Stimulated activated CD8-positive, alpha-beta memory T cell treated with anti-CD3 and anti-CD28 coated beads, Interleukin-12 subunit alpha, Interleukin-12 subunit beta, amount 100 ng/mL, for 4 hours (primary cell): ENCODE data around the gene SPTLC1.

Source experiments
- DNase-seq: peaks from one replicate; pipeline ENCODE4 v3.0.0-alpha.2; 2020; ENCODE audit warnings: low read depth

Gene SPTLC1

GRCh38 chr9:92094655-92095054 lies 20.6 kb downstream of the SPTLC1 start:
- no peak for DNase-seq

- DNase-seq: no peak
Measured at GRCh38 chr9:92077888-92078287, 37.3 kb downstream of the SPTLC1 start.

DNA sequence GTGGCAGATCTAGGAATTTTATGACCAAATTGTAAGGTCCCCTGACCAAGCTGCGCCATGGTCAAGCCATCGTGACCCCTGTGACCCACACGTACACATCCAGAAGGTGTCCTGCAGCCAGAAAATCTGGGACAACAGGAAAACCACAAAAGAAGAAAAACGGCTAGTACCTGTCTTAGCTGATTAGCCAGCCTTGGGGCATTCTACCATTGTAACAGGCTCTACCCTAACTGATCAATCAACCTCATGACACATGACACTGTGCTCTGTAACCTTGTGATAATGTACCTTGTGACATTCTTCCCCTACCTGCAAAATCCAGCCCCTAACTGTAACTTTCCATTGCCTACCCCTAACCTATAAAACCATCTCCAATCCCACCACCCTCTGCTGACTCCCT lies 43.6 kb downstream of the SPTLC1 start:
- DNase-seq: no peak

- DNase-seq: no peak
Measured at GRCh38 chr9:92066168-92066567, 49.0 kb downstream of the SPTLC1 start.

DNA sequence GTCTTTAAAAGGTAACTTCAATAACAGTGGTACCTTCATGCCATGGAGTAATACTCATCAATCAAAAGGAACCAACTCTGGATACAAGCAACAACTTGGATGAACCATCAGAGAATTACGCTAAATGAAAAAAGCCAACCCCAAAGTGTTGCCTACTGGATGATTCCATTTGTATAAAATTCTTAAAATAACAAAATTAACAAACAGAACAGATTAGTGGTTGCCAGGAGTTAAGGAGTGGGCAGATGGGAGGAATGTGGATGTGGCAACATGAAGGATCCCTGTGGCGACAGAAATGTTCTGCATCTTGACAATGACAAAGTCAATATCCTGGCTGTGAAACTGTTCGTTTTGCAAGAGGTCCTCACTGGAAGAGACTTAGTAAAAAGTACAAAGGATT lies 50.5 kb downstream of the SPTLC1 start:
- no peak for DNase-seq

DNA sequence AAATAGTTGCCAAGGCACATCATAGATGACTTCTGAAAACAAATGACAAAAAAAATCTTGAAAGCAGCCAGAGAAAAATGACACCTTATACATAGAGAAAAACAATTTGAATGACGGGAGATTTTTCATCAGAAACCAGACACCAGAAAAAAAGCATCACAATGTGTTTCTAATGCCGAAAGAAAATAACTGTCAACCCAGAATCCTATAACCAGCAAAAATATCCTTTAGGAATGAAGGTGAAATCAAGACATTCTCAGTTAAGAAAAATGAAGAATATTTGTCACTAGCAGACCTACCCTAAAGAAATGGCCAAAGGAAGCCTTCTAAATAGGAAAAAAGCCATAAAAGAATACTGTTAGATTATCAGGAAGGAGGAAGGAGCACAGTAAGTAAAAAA lies 54.0 kb downstream of the SPTLC1 start:
- no peak for DNase-seq

DNA sequence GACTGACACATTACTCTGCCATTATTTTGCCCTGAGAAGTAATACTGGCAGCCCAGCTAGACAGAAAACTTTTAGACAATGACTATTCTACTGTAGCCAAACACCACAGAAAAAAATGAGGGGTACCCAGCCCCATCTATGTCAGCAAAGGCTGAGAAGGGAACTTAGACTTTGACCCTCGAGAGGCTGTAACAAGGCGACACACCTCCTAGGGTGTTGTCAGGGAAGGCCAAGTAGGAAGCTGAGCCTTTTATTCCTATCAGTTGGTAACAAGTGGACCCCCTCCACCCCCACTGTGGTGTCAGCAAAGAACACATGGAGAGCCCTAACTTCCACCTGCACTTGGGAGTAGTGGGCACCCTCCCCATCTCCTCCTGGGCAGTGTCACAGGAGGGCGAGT lies 55.6 kb downstream of the SPTLC1 start:
- no peak for DNase-seq

GRCh38 chr9:92058723-92059444 lies 56.3 kb downstream of the SPTLC1 start:
- DNase-seq: no peak

GRCh38 chr9:92058026-92058425 lies 57.2 kb downstream of the SPTLC1 start:
- DNase-seq: no peak

DNA sequence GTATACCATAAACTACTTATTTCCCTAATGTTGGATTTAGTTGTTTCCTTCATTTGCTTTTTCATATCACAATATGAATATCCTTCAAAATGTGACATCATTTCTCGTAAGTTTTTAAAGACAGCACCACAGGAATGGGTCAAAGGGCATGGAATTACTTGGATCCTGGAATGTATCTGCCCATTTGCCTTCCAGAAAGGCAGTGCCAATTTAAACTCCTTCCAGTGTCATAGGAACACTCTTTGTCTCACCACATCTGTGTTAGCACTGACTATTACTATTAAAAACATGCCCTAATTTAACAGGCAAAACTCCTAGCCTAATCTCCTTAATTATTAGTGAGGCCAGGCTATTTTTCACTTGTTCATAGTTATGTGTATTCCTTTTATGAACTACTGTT lies 58.0 kb downstream of the SPTLC1 start:
- DNase-seq: no peak

DNA sequence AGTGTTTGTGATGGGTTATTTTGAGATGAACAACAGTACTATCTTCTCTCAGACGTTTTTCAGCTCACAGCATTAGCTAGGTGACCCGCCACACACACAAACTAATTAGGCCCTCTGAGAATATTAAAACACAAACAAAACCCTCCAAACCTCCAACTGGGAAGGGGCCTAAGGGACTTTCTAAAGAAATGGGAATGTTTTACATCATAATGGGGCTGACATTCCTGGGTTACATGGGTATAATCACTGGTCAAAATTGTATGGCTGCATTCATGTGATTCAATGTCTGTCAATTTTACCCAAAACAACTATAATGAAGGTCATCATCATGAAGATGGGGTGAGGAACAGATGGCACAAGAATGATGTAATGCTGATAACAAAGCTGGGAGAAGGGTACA lies 59.6 kb downstream of the SPTLC1 start:
- no peak for DNase-seq

DNA sequence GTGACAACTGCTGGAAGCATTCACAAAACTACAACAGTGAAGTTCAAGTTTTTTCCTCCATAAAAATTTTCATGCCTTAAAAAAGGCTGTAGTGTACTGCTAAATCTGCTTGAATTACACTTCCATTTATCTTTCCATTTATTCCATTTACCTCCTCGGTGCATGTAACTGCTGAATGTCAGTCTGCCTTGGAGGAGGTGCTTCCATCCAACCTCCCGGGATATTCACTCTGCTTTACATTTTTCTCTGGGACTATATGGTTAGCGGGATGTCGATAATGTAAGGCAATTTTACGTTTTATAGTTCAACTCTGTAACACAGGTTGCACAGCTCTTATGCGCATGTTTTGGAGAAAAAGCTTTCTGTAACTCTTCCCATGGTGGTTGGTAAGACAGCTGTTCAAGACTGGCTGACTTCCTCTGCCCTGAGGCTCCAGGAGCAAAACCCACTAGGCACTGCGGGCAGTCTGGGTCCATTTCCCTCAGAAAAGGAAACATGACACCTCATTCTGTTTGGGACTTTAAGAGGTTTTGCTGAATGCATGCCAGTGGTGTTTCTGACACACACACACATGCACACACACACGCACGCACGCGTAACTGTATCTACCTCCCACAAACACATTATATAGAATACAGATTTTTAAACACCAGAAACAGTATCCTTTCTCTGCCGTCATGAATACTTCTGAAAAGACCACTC lies 66.1 kb downstream of the SPTLC1 start:
- no peak for DNase-seq

- DNase-seq: no peak
Measured at GRCh38 chr9:92047500-92047899, 67.7 kb downstream of the SPTLC1 start.

DNA sequence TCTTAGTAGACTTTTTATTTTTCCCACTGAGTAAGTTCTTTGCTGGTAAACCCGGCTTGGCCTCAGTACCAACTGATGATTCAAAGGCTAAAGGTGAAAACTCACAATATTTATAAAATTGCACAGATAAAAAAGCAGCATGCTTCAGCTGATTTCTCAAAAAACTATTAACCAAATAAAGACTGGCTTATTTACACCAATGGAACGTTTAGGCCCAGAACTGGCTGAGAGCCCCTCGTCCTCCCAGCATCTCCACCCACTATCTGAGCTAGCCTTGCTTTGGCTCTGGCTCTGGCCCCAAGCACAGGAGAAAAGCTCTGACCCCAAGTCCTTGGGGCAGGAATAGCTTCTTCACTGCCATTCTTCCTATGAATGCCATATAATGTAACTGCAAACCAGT lies 68.5 kb downstream of the SPTLC1 start:
- DNase-seq: no peak

DNA sequence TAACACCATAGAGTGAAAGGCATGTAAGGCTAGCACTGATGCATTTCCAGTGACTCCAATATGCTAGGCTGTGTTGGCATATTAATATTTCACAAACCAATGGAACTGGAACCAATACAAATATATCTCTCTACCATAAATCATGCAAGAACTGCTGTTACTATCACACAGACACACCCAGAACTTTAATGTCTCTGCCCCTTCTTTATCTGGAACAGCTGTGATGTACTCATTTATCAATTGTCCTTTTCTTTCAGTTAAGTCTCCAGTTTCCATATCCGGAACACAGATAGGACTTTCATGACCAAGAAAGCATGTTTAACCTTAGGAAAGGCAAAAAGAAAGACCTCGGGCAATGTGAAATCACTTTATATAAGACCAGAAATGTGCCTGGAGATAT lies 70.3 kb downstream of the SPTLC1 start:
- DNase-seq: no peak

- no peak for DNase-seq
Measured at GRCh38 chr9:92043002-92043401, 72.2 kb downstream of the SPTLC1 start.

DNA sequence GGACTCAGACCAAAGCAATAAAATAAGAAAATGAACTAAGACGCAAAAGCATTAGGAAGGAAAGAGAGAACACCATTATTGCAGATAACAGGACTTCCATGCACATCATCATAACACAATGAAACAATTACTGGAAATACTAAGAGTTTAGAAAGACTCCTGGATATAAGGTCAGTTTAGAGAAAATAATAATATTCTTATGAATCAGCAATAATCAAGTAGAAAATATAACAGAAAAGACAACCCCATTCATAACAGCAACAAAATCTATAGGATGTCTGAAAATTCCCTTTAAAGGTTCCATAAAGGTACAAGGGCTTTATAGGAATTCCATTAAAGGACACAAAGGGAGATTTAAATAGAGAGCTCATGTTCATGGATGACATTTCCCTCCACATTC lies 73.0 kb downstream of the SPTLC1 start:
- no peak for DNase-seq

DNA sequence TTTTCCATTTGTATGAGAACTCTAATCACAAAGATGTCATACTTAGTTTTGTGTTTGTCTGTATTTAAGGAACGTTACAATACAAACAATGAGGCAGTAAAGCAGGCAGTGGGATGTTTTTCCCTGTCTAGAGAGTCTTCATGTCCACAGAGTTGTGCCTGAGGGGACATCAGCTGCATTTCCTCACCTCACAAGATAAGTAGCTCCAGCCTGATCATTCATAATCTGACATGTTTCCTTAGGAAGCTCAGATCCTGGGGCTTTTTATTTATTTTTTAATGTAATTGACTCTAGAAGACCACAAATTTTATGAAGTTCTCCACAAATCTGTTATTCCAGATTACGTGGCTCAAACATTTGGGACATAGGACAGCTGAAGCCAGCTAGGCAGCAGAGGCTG lies 78.5 kb downstream of the SPTLC1 start:
- no peak for DNase-seq

GRCh38 chr9:92036411-92036746 lies 78.8 kb downstream of the SPTLC1 start:
- DNase-seq: no peak

- DNase-seq: no peak
Measured at GRCh38 chr9:92035687-92036410, 79.4 kb downstream of the SPTLC1 start.

DNA sequence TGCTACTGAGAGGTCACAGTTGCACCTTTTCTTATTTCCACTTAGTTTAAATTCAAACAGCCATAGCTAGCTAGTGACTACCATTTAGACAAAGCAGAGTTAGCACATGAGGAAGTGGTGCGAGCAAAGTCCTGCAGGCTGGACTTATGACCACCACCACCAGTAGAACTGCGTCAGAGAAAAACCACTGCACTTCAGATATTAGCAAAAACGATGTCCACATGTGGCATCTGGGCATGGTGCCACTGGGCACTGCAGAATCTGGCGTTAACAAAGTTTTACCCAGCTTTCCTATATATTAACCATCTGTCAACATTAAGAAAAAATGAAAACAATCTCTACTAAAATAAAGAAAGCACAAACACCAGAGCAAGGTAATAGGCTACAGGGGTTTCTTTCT lies 80.1 kb downstream of the SPTLC1 start:
- no peak for DNase-seq

DNA sequence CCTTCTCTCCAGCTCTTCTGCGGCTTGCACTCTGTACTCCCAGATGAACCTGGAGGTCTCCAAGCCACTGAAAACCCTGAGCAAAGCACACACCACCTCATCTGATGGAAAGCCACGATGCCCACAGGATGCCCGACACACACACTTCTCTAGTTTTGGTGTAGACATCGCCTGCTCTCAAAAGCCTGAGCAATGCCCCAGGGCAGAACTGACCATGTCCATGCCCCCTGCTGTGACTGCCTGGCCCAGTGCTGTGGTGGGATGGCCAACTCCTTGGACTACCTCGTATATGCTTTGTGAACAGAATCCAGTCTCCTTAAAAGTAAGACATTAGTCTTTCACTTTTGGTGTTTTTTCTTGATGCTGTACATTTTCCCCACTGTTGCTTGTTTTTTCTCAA lies 81.2 kb downstream of the SPTLC1 start:
- DNase-seq: no peak

GRCh38 chr9:92033307-92033706 lies 81.9 kb downstream of the SPTLC1 start:
- no peak for DNase-seq
